ENCODE results near the gene CBX1. TPM values are rescaled to one million over a fixed set of nuclear protein-coding genes. Genes with fewer than 3 reads are reported as not detected.
"Not testable (repeated sequence)": the region's sequence is repeated elsewhere in the genome, so short reads cannot be mapped to it uniquely, and the experiment has no call there.

CBX1 gene
- total RNA-seq, 4 donors from 2014 or later: 3.7 to 28.3 (median 12.8) TPM

GRCh38 chr17:48037838-48038323, 63.4 kb downstream of the CBX1 start:
- intact Hi-C loops (cut with DNase I; ENCODE audit: low total_unique reads): no loop called here
- Histone ChIP-seq H3K4me3 (peak overlapping the region in 3 of 4 donors; percentile 50 to 64 (median 53)), H3K27me3 (peaks cover 38% of the 10 kb centered on the region)

DNA sequence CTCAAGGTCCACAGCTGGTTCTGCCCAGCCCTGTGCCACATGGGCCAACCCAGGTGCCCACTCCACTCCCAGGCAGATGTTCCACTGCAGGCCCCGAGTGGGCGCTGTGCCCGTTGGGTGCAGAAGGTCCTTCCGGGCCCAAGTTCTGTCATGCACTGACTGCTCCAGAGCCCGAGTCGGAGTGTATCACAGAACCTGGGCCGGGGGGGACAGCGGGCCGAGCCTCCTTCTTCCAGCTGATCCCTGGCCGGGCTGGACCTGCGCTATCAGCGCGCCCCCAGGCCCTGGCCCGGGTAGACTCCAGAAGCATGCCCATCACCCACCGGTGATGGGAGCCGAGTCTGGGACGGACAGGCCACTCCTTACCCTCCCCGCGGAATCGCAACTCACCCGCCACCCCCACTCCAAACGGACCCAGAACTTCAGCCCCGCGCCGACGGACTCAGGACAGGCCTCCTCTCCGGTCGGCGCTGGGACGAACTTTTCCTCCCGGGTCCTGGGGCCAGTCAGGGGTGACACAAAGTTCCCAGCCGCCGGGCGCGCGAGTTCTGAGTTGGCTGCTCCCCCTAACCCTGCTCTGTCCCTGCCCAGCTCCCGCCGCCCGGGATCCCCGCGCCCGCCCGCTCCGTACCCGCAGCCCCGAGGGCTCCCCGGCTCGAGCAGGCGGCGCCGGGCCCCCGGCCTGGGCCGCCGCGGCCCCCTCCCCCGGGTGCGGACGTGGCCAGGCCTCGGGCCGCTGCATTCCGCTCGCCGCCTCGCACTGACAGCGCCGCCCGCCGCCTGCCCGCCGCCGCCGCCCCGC, 64.0 kb downstream of the CBX1 start, which contains the start of gene COPZ2:
TSS of gene COPZ2 (minus strand) at position 762 of the 802 bp plus-strand sequence. CDS start at position 742, 20 bp downstream.
- Histone ChIP-seq H3K27ac (peak within 1 kb of the TSS; percentile 65 to 77 (median 70)), H3K36me3 (no peaks in the 10 kb centered on the region), H3K4me3 (peak within 1 kb of the TSS; percentile 36 to 64 (median 52)), H3K9me3 (no peaks in the 10 kb centered on the region), H3K4me1 (peaks cover 0 to 16% (median 7%) of the 10 kb centered on the region in 4 donors), H3K27me3 (peaks cover 38% of the 10 kb centered on the region)
- TF ChIP-seq, protein P1, sequence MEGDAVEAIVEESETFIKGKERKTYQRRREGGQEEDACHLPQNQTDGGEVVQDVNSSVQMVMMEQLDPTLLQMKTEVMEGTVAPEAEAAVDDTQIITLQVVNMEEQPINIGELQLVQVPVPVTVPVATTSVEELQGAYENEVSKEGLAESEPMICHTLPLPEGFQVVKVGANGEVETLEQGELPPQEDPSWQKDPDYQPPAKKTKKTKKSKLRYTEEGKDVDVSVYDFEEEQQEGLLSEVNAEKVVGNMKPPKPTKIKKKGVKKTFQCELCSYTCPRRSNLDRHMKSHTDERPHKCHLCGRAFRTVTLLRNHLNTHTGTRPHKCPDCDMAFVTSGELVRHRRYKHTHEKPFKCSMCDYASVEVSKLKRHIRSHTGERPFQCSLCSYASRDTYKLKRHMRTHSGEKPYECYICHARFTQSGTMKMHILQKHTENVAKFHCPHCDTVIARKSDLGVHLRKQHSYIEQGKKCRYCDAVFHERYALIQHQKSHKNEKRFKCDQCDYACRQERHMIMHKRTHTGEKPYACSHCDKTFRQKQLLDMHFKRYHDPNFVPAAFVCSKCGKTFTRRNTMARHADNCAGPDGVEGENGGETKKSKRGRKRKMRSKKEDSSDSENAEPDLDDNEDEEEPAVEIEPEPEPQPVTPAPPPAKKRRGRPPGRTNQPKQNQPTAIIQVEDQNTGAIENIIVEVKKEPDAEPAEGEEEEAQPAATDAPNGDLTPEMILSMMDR (IDR thresholded peaks at IDR 0.05): peak; percentile 49 to 63 (median 53)
- TF ChIP-seq EP300 (IDR thresholded peaks at IDR 0.05; ENCODE audit: low read depth) (no peak), POLR2A (IDR thresholded peaks at IDR 0.05) (no peak), POLR2AphosphoS5 (IDR thresholded peaks at IDR 0.05) (peak in 1 of 3 donors; percentile 21)
- intact Hi-C loops (cut with DNase I; ENCODE audit: low total_unique reads): no loop called here
- 3% methylated on average over 55 of the region's 73 CpGs; no CpG with 5 or more reads in 1 of the 2 donors for WGBS, 2 donors (ENCODE audit: low coverage in 1 of 2)
- DNase-seq: peak; percentile 69
- in situ Hi-C loops (cut with MboI; ENCODE audit: low pct_ligation_motif_present in 1 of 4, low pct_unique_long_range_greater_than_20kb in 1 of 4, low sequenced_read_pairs in 3 of 4): loop anchor here in 1 of 4 donors (10.0 kb wide), 2 partner anchors 58 to 98 kb away; no protein-coding TSS in a partner anchor

More at GRCh38 chr17:48037838-48038323, 63.4 kb downstream of the CBX1 start:
- no peaks in the 10 kb centered on the region for H3K36me3 ChIP-seq
- H3K4me1 ChIP-seq: peaks cover 0 to 16% (median 7%) of the 10 kb centered on the region in 4 donors
- no peaks in the 10 kb centered on the region for H3K9me3 ChIP-seq
- in situ Hi-C loops (cut with MboI; ENCODE audit: low pct_ligation_motif_present in 1 of 4, low pct_unique_long_range_greater_than_20kb in 1 of 4, low sequenced_read_pairs in 3 of 4): loop anchor here in 1 of 4 donors (10.0 kb wide), 2 partner anchors 57 to 97 kb away; no protein-coding TSS in a partner anchor
- TF ChIP-seq POLR2AphosphoS5 (IDR thresholded peaks at IDR 0.05) (no peak), POLR2A (IDR thresholded peaks at IDR 0.05) (no peak), EP300 (IDR thresholded peaks at IDR 0.05; ENCODE audit: low read depth) (no peak)
- TF ChIP-seq, protein P1 (IDR thresholded peaks at IDR 0.05): no peak
- whole genome bisulfite sequencing, 2 donors (ENCODE audit: low coverage in 1 of 2): 25 to 60% methylated on average over 2 to 7 of the region's 19 CpGs
- DNase-seq: no peak
- H3K27ac ChIP-seq: peak overlapping the region; percentile 39 to 77 (median 61)

DNA sequence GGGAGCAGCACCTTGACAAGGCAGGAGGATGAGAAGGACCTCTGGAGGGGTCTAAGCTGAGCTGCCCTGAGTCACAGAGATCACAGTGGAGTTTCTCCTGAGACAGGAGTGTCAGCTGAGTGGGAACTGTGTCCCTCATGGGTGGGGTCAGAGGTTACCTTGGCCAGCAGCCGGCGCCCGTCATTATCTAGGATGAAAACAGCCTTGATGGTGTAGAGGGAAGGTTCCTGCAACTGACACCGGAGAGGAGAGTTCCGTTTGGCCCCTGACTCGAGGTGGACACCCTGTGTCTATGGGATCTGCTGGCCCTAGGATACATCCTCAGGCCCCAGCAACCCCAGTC, 64.6 kb downstream of the CBX1 start:
- no peaks in the 10 kb centered on the region for H3K36me3 ChIP-seq
- H3K9me3 ChIP-seq: no peaks in the 10 kb centered on the region
- H3K27ac ChIP-seq: peak overlapping the region; percentile 65 to 77 (median 70)
- H3K27me3 ChIP-seq: peaks cover 38% of the 10 kb centered on the region
- peaks cover 0 to 16% (median 7%) of the 10 kb centered on the region in 4 donors for H3K4me1 ChIP-seq
- no peak for DNase-seq
- TF ChIP-seq, protein P1 (IDR thresholded peaks at IDR 0.05): no peak
- no peak for TF ChIP-seq POLR2AphosphoS5 (IDR thresholded peaks at IDR 0.05)
- no peak for TF ChIP-seq POLR2A (IDR thresholded peaks at IDR 0.05)
- TF ChIP-seq EP300 (IDR thresholded peaks at IDR 0.05; ENCODE audit: low read depth): no peak
- intact Hi-C loops (cut with DNase I; ENCODE audit: low total_unique reads) (no loop called here), in situ Hi-C loops (cut with MboI; ENCODE audit: low pct_ligation_motif_present in 1 of 4, low pct_unique_long_range_greater_than_20kb in 1 of 4, low sequenced_read_pairs in 3 of 4) (loop anchor here in 1 of 4 donors (10.0 kb wide), 2 partner anchors 58 to 98 kb away; no protein-coding TSS in a partner anchor)
- peak overlapping the region in 2 of 4 donors; percentile 53 to 64 for H3K4me3 ChIP-seq
- WGBS, 2 donors (ENCODE audit: low coverage in 1 of 2): 29% methylated on average over 6 of the region's 6 CpGs; no CpG with 5 or more reads in 1 of the 2 donors

GRCh38 chr17:48034734-48035133, 66.5 kb downstream of the CBX1 start:
- peaks cover 38% of the 10 kb centered on the region for H3K27me3 ChIP-seq
- intact Hi-C loops (cut with DNase I; ENCODE audit: low total_unique reads): not testable (repeated sequence)
- in situ Hi-C loops (cut with MboI; ENCODE audit: low pct_ligation_motif_present in 1 of 4, low pct_unique_long_range_greater_than_20kb in 1 of 4, low sequenced_read_pairs in 3 of 4): loop anchor here in 2 of 4 donors (5.0 to 10.0 kb wide), 4 partner anchors 38 to 100 kb away; no protein-coding TSS in a partner anchor

More at GRCh38 chr17:48034734-48035133, 66.5 kb downstream of the CBX1 start:
- not testable (repeated sequence) for DNase-seq, H3K27ac ChIP-seq, H3K36me3 ChIP-seq, H3K4me3 ChIP-seq, H3K9me3 ChIP-seq
- peaks cover 0 to 16% (median 7%) of the 10 kb centered on the region in 4 donors for H3K4me1 ChIP-seq
- 87 to 88% methylated on average over 5 to 12 of the region's 12 CpGs for WGBS, 2 donors (ENCODE audit: low coverage in 1 of 2)

Data from transverse colon (tissue), 4 donors.